Measurements from ENCODE around the gene NAGLU. TPM values are rescaled to one million over a fixed set of nuclear protein-coding genes. Genes with fewer than 3 reads are reported as not detected.
A peak's percentile ranks its signal among the peaks of the same experiment; 100 is the strongest.

The NAGLU gene
- total RNA-seq, 1 experiment from 2014 or later = 64.5 TPM

DNA sequence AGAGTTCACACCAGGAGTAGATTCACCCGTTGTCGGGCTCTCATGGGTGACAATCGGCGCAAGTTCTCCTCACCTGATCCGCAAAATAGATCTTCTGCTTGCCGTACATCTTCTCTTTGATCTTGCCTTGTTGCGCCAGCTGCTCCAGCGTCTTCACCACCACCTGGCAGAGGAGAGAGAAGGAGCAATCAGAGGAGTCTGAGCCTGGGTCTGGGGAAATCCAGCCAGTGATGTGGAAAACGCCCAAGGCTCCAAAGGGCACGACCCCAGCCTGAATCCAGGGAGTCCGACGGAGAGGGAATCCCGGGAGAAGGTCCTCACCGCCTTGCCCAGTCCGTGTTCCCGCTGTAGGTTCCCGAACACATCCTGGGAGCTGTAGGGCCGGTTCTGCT lies 41.1 kb downstream of the NAGLU start:
- in situ Hi-C loops (cut with HindIII; ENCODE audit: low pct_unique_long_range_greater_than_20kb, low sequenced_read_pairs) = no loop called here
- DNase-seq (ENCODE audit: low read depth) = no peak

DNA sequence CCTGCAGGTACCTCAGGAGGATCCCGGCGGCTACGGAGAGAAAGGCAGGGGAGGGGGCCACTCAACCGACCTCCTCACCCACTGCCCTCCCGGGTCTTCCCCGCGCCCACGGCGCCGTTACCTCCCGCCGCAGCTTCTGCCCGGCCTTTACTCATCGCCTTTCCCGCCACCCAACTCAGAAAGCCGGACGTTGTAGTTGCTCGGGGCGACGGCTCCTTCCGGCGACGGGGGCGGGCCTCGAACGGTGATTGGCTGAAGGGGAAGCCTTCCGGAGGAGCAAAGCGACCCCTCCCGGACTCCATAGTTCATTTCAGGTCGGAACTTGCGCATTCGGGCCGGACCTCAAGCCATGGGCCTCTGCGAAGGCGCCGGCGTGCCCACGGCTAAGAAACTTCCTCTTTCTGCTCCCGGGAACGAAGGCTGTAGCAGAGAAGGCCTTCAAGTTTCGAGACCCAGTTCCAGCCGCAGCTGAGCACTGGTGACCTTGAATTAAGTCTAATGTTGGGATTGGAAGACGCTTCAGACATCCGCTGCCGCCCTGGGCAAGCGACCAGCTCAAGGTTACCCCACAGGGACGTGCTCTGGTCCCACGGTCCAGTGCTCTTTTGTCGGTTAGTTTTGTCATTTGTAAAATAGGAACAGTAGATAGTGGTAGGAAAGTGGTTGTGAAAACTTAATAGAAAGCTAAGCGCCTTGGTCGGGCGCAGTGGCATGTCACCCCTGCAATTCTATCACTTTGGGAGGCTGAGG lies 41.7 kb downstream of the NAGLU start, which contains the start of gene PSMC3IP:
Gene PSMC3IP, minus strand, starts transcription at position 198 of the 750 bp plus-strand sequence. Its CDS starts 43 bp downstream, at position 155.
- DNase-seq (ENCODE audit: low read depth) = peak; percentile 92
- in situ Hi-C loops (cut with HindIII; ENCODE audit: low pct_unique_long_range_greater_than_20kb, low sequenced_read_pairs) = no loop called here

GRCh38 chr17:42578282-42578869 lies 42.3 kb downstream of the NAGLU start:
- peak; percentile 76 for DNase-seq (ENCODE audit: low read depth)
- in situ Hi-C loops (cut with HindIII; ENCODE audit: low pct_unique_long_range_greater_than_20kb, low sequenced_read_pairs) = no loop called here

DNA sequence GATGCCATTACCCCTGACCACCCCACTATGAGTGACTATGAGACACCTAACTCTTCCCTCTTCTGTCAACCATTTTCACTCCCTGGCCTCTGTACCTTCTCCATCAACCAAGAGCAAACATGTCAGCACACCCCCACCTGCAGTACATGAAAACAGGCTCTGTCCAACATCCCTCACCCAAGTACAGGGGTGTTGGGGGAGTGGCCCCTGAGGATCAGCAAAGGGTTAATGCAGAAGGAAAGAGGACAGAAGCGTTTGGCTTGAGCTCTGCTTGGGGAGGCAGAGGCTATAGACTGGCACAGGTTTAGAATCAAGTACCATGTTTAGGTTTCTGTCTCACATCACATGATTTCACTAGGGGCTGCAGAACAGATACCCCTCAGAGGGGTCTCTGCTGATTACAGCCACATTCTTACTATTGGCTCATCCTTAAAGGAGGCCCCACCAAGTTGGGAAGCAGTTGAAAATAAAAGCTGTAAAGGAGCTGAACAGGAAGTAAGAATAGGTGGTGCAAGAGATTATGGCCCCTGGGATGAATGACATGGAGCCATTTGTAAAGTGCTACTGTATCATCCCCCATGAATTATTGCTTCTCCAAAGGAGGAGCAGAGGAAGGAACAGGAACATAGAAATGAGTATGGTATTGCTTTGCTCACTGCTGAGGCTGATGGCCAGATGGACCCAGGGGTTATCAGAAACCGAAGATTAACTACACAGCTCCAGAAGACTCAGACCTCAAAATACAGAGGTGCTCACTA lies 43.9 kb downstream of the NAGLU start:
- in situ Hi-C loops (cut with HindIII; ENCODE audit: low pct_unique_long_range_greater_than_20kb, low sequenced_read_pairs) = no loop called here
- DNase-seq (ENCODE audit: low read depth) = no peak

DNA sequence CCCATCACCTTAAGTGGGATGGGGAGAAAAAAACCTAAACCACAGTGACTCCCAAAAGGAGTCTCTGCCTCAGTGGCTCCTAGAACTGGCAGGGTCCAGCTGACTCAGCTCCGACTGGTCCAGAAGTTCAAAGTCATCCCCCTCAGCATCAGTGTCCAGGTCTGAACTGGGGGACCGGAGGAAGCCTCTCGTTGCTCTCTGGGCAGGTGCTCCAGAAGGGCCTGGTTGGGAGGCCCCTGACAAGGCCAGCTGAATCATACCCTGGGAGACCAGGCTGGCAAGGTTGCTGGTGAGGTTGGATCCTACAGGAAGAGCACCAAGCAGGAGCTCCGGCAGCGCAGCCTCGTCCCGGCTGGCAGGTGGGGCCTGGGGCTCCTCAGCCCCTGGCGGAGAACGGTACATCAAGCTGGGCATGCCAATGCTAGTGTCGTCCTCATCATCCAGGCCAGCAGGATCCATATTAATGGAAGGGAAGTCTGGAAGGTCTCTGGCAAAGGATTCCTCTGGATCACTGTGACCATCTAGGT lies 45.8 kb downstream of the NAGLU start:
- in situ Hi-C loops (cut with HindIII; ENCODE audit: low pct_unique_long_range_greater_than_20kb, low sequenced_read_pairs) = no loop called here
- no peak for DNase-seq (ENCODE audit: low read depth)

DNA sequence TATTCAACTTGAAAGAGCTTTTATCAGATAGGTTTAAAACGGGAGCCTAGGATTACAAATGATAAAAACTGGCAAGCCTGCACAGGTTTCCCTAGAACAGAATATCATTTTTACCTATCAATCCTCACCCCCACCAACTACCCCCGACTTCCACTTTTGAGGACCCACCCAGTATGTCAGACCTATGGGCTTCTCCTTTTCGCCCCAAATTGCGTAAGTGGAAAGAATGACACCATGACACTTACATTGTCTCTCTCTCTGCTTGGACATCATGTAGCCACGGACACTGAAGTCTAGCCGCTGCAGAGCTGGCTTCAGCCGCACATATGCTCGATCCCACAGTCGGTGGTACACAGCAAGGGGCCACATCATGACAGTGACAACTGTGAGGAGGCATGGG lies 48.8 kb downstream of the NAGLU start:
- in situ Hi-C loops (cut with HindIII; ENCODE audit: low pct_unique_long_range_greater_than_20kb, low sequenced_read_pairs) = no loop called here
- no peak for DNase-seq (ENCODE audit: low read depth)

GRCh38 chr17:42585353-42585752 lies 49.3 kb downstream of the NAGLU start:
- in situ Hi-C loops (cut with HindIII; ENCODE audit: low pct_unique_long_range_greater_than_20kb, low sequenced_read_pairs) = no loop called here
- DNase-seq (ENCODE audit: low read depth) = no peak

DNA sequence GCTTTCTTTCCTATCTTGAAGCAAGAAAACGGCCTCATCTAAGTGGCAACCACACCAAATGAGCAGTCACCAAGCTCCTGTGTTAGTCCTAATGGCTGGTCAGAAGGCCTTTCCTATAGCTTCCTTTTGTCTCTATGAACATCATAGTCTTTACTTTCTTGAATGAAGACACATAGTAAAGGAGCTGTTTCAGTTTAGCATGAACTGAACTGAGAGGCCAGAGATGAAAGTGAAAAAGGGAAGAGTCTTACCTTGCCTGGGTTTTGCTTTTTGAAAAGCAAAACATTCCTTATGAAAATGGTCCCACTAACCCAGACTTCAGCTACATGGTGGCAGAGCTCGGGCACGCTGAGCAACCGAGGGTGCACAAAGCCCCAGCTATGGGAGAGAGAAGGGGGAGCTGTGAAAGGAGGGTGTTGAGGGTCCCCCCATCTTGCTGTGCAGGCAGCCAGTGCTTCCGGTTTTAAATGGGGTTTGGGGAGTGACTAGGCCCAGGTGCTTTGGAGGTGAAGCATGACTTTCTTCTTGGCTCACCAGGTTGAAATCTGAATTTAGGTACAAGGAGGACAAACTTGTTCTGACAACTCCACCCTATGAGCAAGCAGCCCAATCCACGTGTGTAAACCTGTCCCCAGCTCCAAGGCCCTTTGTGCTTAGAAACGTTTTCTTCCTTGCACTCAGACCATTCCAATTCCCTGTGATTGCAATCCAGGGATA lies 50.6 kb downstream of the NAGLU start:
- in situ Hi-C loops (cut with HindIII; ENCODE audit: low pct_unique_long_range_greater_than_20kb, low sequenced_read_pairs) = no loop called here
- DNase-seq (ENCODE audit: low read depth) = no peak

- in situ Hi-C loops (cut with HindIII; ENCODE audit: low pct_unique_long_range_greater_than_20kb, low sequenced_read_pairs) = no loop called here
- DNase-seq (ENCODE audit: low read depth) = no peak
Observed at GRCh38 chr17:42590886-42591285, 54.8 kb downstream of the NAGLU start.

DNA sequence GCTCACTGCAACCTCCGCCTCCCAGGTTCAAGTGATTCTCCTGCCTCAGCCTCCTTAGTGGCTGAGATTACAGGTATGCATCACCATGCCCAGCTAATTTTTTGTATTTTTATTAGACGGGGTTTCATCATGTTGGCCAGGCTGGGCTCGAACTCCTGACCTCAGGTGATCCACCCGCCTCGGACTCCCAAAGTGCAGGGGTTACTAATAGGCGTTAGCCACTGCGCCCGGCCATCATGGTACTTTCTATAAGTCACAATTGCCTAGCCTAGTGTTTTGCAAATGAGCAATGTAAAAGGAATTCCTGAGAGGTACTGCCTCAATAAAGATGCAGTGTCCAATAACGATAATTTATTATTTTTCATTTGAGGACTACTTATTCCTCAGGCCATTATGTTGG lies 55.4 kb downstream of the NAGLU start:
- DNase-seq (ENCODE audit: low read depth) = no peak
- in situ Hi-C loops (cut with HindIII; ENCODE audit: low pct_unique_long_range_greater_than_20kb, low sequenced_read_pairs) = no loop called here

Other genes with a start within 250 kb of the NAGLU start
- not detected in 2 replicates for gene STAT5A, start 247.7 kb upstream of the NAGLU start, total RNA-seq (2014; rRNA removed; shearing (Covaris generic); ENCODE audit: low replicate concordance)
- 21.0 and 29.7 TPM in 2 replicates for gene STAT3, start 147.8 kb upstream of the NAGLU start, total RNA-seq (2014; rRNA removed; shearing (Covaris generic); ENCODE audit: low replicate concordance)
- 287 and 330 TPM in 2 replicates for gene CAVIN1, start 113.0 kb upstream of the NAGLU start, total RNA-seq (2014; rRNA removed; shearing (Covaris generic); ENCODE audit: low replicate concordance)
- gene ATP6V0A1, start 77.4 kb upstream of the NAGLU start, total RNA-seq (2014; rRNA removed; shearing (Covaris generic); ENCODE audit: low replicate concordance) = 42.0 and 49.6 TPM in 2 replicates
- gene HSD17B1, start 16.7 kb downstream of the NAGLU start, total RNA-seq (2014; rRNA removed; shearing (Covaris generic); ENCODE audit: low replicate concordance) = not detected in 2 replicates
- 24.0 and 29.5 TPM in 2 replicates for gene COASY, start 25.9 kb downstream of the NAGLU start, total RNA-seq (2014; rRNA removed; shearing (Covaris generic); ENCODE audit: low replicate concordance)
- 13.0 and 21.9 TPM in 2 replicates for gene MLX, start 30.9 kb downstream of the NAGLU start, total RNA-seq (2014; rRNA removed; shearing (Covaris generic); ENCODE audit: low replicate concordance)
- 3.4 and 8.6 TPM in 2 replicates for gene PSMC3IP, start 41.5 kb downstream of the NAGLU start, total RNA-seq (2014; rRNA removed; shearing (Covaris generic); ENCODE audit: low replicate concordance)
- 50.5 and 90.2 TPM in 2 replicates for gene RETREG3, start 73.1 kb downstream of the NAGLU start, total RNA-seq (2014; rRNA removed; shearing (Covaris generic); ENCODE audit: low replicate concordance)
- 74.8 and 76.6 TPM in 2 replicates for gene TUBG1, start 73.4 kb downstream of the NAGLU start, total RNA-seq (2014; rRNA removed; shearing (Covaris generic); ENCODE audit: low replicate concordance)
- gene TUBG2, start 123.0 kb downstream of the NAGLU start, total RNA-seq (2014; rRNA removed; shearing (Covaris generic); ENCODE audit: low replicate concordance) = 3.1 and 6.7 TPM in 2 replicates
- gene PLEKHH3, start 140.8 kb downstream of the NAGLU start, total RNA-seq (2014; rRNA removed; shearing (Covaris generic); ENCODE audit: low replicate concordance) = 20.5 and 21.5 TPM in 2 replicates
- not detected in 2 replicates for gene CCR10, start 145.6 kb downstream of the NAGLU start, total RNA-seq (2014; rRNA removed; shearing (Covaris generic); ENCODE audit: low replicate concordance)
- 2.0 and 3.2 TPM in 2 replicates for gene CNTNAP1, start 146.3 kb downstream of the NAGLU start, total RNA-seq (2014; rRNA removed; shearing (Covaris generic); ENCODE audit: low replicate concordance)
- gene EZH1, start 208.8 kb downstream of the NAGLU start, total RNA-seq (2014; rRNA removed; shearing (Covaris generic); ENCODE audit: low replicate concordance) = 8.2 and 21.3 TPM in 2 replicates
- gene RAMP2, start 225.0 kb downstream of the NAGLU start, total RNA-seq (2014; rRNA removed; shearing (Covaris generic); ENCODE audit: low replicate concordance) = not detected in 2 replicates
- gene VPS25, start 237.2 kb downstream of the NAGLU start, total RNA-seq (2014; rRNA removed; shearing (Covaris generic); ENCODE audit: low replicate concordance) = 123 and 179 TPM in 2 replicates
- not detected in 2 replicates for gene WNK4, start 244.4 kb downstream of the NAGLU start, total RNA-seq (2014; rRNA removed; shearing (Covaris generic); ENCODE audit: low replicate concordance)